ENCODE results near the gene GRIK1.

GRCh38 chr21:29987762-29988161, 48.0 kb upstream of the GRIK1 start:
- no peak for TF ChIP-seq CTCF (IDR thresholded peaks at IDR 0.05)
- TF ChIP-seq POLR2A (IDR thresholded peaks at IDR 0.05): no peak
